Calu3 (cell line): Measurements from ENCODE around the gene WDCP. TPM values are rescaled to one million over a fixed set of nuclear protein-coding genes. Genes with fewer than 3 reads are reported as not detected.
"Not testable (repeated sequence)": the region's sequence is repeated elsewhere in the genome, so short reads cannot be mapped to it uniquely, and the experiment has no call there.

Source experiments
- Bru-seq: library from RNA; stranded (reverse); fragments of 400-500 nt; gene quantifications from one replicate; lab custom pipeline; 2021; lab: Mats Ljungman, UMichigan
- BruChase-seq, 2 experiments: library from RNA; stranded (reverse); fragments of 400-500 nt; gene quantifications; one replicate each; lab custom pipeline; 2021; lab: Mats Ljungman, UMichigan
- BruUV-seq: library from RNA; stranded (reverse); fragments of 400-500 nt; replicated peaks from 2 replicates; lab custom pipeline; 2021; lab: Mats Ljungman, UMichigan
- CTCF ChIA-PET: fragments of 300-600 bp; sonication (Branson Sonifier 250); formaldehyde crosslinking; loops from one replicate; lab custom pipeline; 2022; ENCODE audit warnings: antibody characterized with exemption; lab: Charles Lee
- DNase-seq: peaks from one replicate; pipeline ENCODE4 v3.0.0; 2022
- H3K27ac Mint-ChIP-seq: one replicate; pipeline ENCODE4 v1.8.0; 2022; ENCODE audit warnings: mixed read lengths; ENCODE audit not compliant: unreplicated experiment
- H3K27me3 Mint-ChIP-seq: one replicate; pipeline ENCODE4 v1.8.0; 2022; ENCODE audit warnings: mixed read lengths; ENCODE audit not compliant: unreplicated experiment
- H3K36me3 Mint-ChIP-seq: one replicate; pipeline ENCODE4 v1.8.0; 2022; ENCODE audit warnings: mild to moderate bottlenecking, moderate library complexity, mixed read lengths; ENCODE audit not compliant: insufficient read depth, unreplicated experiment
- H3K4me1 Mint-ChIP-seq: one replicate; pipeline ENCODE4 v1.8.0; 2022; ENCODE audit warnings: mild to moderate bottlenecking, low read depth, mixed read lengths; ENCODE audit not compliant: unreplicated experiment
- H3K4me3 Mint-ChIP-seq: one replicate; pipeline ENCODE4 v1.8.0; 2022; ENCODE audit warnings: mild to moderate bottlenecking, low read depth, moderate library complexity, mixed read lengths; ENCODE audit not compliant: unreplicated experiment
- H3K9me3 Mint-ChIP-seq: one replicate; pipeline ENCODE4 v1.8.0; 2022; ENCODE audit warnings: low read depth, mixed read lengths; ENCODE audit not compliant: unreplicated experiment
- CTCF ChIP-seq: fragments of 200-600 bp; IDR thresholded peaks from one replicate; pipeline ENCODE4 v1.8.0; 2022; ENCODE audit warnings: antibody characterized with exemption; ENCODE audit not compliant: unreplicated experiment
- intact Hi-C: fragments of 100-400 bp; cut with micrococcal nuclease; formaldehyde crosslinking; loops from one replicate; pipeline ENCODE4 v1.10.0; 2022; ENCODE audit not compliant: unreplicated experiment
- long read RNA-seq: library from polyadenylated mRNA; stranded (forward); transcript quantifications from one replicate; pipeline ENCODE4 v2.0.0, GENCODE V29; 2022
- total RNA-seq: library from RNA; stranded (reverse); gene quantifications from 2 replicates; pipeline ENCODE4 v1.2.3, GENCODE V29; 2022

Gene WDCP, protein sequence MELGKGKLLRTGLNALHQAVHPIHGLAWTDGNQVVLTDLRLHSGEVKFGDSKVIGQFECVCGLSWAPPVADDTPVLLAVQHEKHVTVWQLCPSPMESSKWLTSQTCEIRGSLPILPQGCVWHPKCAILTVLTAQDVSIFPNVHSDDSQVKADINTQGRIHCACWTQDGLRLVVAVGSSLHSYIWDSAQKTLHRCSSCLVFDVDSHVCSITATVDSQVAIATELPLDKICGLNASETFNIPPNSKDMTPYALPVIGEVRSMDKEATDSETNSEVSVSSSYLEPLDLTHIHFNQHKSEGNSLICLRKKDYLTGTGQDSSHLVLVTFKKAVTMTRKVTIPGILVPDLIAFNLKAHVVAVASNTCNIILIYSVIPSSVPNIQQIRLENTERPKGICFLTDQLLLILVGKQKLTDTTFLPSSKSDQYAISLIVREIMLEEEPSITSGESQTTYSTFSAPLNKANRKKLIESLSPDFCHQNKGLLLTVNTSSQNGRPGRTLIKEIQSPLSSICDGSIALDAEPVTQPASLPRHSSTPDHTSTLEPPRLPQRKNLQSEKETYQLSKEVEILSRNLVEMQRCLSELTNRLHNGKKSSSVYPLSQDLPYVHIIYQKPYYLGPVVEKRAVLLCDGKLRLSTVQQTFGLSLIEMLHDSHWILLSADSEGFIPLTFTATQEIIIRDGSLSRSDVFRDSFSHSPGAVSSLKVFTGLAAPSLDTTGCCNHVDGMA
- total RNA-seq (13.4 and 17.2 TPM in 2 replicates), Bru-seq, nascent RNA (percentile 57 among the genes with signal in this experiment), BruChase-seq, experiment 1, labeled RNA remaining after a 6-hour chase (percentile 46 among the genes with signal in this experiment), BruChase-seq, experiment 2, labeled RNA remaining after a 2-hour chase (percentile 63 among the genes with signal in this experiment)
- long read RNA-seq, transcript WDCP-201 (4 exons, 3,817 nt), result major isoform, 9 of 10 reads
- long read RNA-seq, partial matches to known transcripts, result 0 of 10 reads
- long read RNA-seq, other reads (novel, unspliced or antisense), result 1 of 10 reads

DNA sequence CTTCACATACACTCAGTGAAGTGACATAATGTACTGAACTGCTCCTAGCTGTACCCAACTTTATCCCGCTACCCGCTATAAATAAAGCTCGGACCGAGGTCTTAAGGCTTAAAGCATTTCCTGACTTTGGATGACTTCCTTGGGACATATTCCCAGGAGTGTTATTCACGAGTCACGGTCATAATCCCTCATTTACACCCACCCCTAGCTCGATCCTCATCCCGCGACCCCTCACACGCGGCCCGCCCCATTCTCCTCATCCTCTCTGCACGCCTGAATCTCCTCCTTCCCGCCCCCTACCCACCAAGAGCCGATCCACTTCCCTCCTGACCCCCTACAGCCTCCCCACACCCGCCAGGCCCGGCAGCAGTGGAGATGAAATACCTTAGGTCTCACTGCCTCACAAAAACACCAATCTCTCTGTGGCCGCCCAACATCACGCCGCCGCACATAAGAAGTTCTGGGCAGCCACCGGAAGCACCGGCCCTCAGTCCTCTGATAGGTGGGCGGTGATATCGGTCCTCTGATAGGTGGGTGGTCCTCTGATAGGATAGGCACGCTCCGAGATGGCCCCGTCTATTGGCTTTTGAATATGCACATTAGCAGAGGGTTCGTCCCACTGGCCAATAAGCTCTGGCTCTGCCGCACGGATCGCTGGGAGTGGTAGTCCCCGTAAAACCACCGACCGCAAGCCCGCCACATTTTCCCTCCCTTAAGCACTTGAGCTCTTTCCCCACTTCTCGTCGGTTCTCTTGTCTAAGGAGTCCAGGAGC is at the start of gene WDCP:
WDCP (minus strand) TSS at position 462 of the 773 bp plus-strand sequence. CDS start 7,897 bp downstream, outside the sequence.
- H3K27me3 Mint-ChIP-seq, result no peaks in the 10 kb centered on the region
- peak within 1 kb of the TSS; percentile 88 for H3K4me3 Mint-ChIP-seq
- peaks cover 9% of the 10 kb centered on the region for H3K4me1 Mint-ChIP-seq
- CTCF ChIA-PET, result interaction anchor here (0.5 to 1.8 kb wide), 7 partner anchors 13 to 248 kb away, joined by 3 to 13 read pairs (median 4); partner anchors contain the start of genes ATAD2B, SF3B6 and TP53I3
- intact Hi-C loops, result loop anchor here (2.0 kb wide), 1 partner anchor 30 kb away; the partner anchor contains the start of gene SF3B6
- peaks cover 34% of the 10 kb centered on the region for H3K36me3 Mint-ChIP-seq
- peak within 1 kb of the TSS; percentile 50 for H3K27ac Mint-ChIP-seq
- TF ChIP-seq CTCF, result no peak
- no TSS peak for BruUV-seq
- H3K9me3 Mint-ChIP-seq, result no peaks in the 10 kb centered on the region
- DNase-seq, result peak; percentile 94

DNA sequence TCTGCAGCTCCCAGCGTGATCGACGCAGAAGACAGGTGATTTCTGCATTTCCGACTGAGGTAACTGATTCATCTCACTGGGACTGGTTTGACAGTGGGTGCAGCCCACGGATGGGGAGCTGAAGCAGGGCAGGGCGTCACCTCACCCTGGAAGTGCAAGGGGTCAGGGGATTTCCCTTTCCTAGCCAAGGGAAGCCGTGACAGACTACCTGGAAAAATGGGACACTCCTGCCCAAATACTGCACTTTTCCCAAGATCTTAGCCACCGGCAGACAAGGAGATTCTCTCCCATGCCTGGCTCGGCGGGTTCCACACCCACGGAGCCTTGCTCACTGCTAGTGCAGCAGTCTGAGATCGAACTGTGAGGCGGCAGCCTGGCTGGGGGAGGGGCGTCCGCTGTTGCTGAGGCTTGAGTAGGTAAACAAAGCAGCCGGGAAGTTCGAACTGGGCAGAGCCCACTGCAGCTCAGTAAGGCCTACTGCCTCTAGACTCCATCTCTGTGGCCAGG is 48.0 kb upstream of the WDCP start:
- H3K9me3 Mint-ChIP-seq, DNase-seq, H3K36me3 Mint-ChIP-seq, H3K27ac Mint-ChIP-seq, BruUV-seq, H3K4me3 Mint-ChIP-seq, H3K27me3 Mint-ChIP-seq, H3K4me1 Mint-ChIP-seq, CTCF ChIA-PET, intact Hi-C loops: not testable (repeated sequence)

DNA sequence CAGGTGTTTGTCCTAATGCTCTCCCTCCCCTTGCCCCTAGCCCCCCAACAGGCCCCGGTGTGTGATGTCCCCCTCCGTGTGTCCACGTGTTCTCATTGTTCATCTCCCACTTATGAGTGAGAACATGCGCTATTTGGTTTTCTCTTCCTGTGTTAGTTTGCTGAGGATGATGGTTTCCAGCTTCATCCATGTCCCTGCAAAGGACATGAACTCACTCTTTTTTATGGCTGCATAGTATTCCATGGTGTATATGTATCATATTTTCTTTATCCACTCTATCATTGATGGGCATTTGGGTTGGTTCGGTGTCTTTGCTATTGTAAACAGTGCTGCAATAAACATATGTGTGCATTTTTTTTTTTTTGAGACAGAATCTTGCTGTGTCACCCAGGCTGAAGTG is 46.1 kb upstream of the WDCP start:
- not testable (repeated sequence) for BruUV-seq

GRCh38 chr2:24088821-24089359 is 41.7 kb upstream of the WDCP start:
- Mint-ChIP-seq H3K9me3 (no peaks in the 10 kb centered on the region), H3K4me1 (peaks cover 10% of the 10 kb centered on the region), H3K27me3 (no peaks in the 10 kb centered on the region), H3K27ac (no peak overlapping the region), H3K36me3 (peaks cover 19% of the 10 kb centered on the region), H3K4me3 (no peak overlapping the region)
- BruUV-seq, result no TSS peak
- intact Hi-C loops, result no loop called here
- CTCF ChIA-PET, result no interaction called here
- TF ChIP-seq CTCF, result no peak
- no peak for DNase-seq

More for the DNA sequence above, 46.1 kb upstream of the WDCP start:
- H3K4me1 Mint-ChIP-seq, H3K27ac Mint-ChIP-seq, H3K27me3 Mint-ChIP-seq, H3K36me3 Mint-ChIP-seq, CTCF ChIA-PET, H3K9me3 Mint-ChIP-seq, DNase-seq, intact Hi-C loops, H3K4me3 Mint-ChIP-seq: not testable (repeated sequence)
